Trophoblast cell (in vitro differentiated cells and primary cell): ENCODE measurements around the gene SUMF2.
"Not testable (repeated sequence)": the region's sequence is repeated elsewhere in the genome, so short reads cannot be mapped to it uniquely, and the experiment has no call there.

Experiments
- DNase-seq, 2 donors: peaks; one replicate each; pipeline ENCODE4 v3.0.0-alpha.2; 2016
- H2AFZ ChIP-seq: 2 replicates; pipeline ENCODE4 v1.6.1; 2013; ENCODE audit warnings: low read length, moderate library complexity, mild to moderate bottlenecking; ENCODE audit not compliant: insufficient read depth, poor library complexity
- H2AK5ac ChIP-seq: 2 replicates; pipeline ENCODE4 v1.6.1; 2013; ENCODE audit warnings: mild to moderate bottlenecking, low read length
- H2BK120ac ChIP-seq: 2 replicates; pipeline ENCODE4 v1.6.1; 2013; ENCODE audit warnings: low read length, mild to moderate bottlenecking, moderate library complexity; ENCODE audit not compliant: insufficient read depth, poor library complexity
- H2BK12ac ChIP-seq: 2 replicates; pipeline ENCODE4 v1.6.1; 2013; ENCODE audit warnings: mild to moderate bottlenecking, low read length, moderate library complexity
- H2BK5ac ChIP-seq: 2 replicates; pipeline ENCODE4 v1.6.1; 2013; ENCODE audit warnings: low read length, low read depth, moderate library complexity, mild to moderate bottlenecking; ENCODE audit not compliant: poor library complexity
- H3K14ac ChIP-seq: 2 replicates; pipeline ENCODE4 v1.6.1; 2013; ENCODE audit warnings: mild to moderate bottlenecking, low read length
- H3K18ac ChIP-seq: 2 replicates; pipeline ENCODE4 v1.6.1; 2013; ENCODE audit warnings: mild to moderate bottlenecking, low read length
- H3K23ac ChIP-seq: 2 replicates; pipeline ENCODE4 v1.6.1; 2013; ENCODE audit warnings: low read length
- H3K27ac ChIP-seq: 2 replicates; pipeline ENCODE4 v1.5.1; 2013; ENCODE audit warnings: low read depth, mild to moderate bottlenecking, inconsistent platforms, low read length, moderate library complexity
- H3K27me3 ChIP-seq: 2 replicates; pipeline ENCODE4 v1.6.1; 2013; ENCODE audit warnings: inconsistent platforms, mild to moderate bottlenecking, low read length, moderate library complexity; ENCODE audit not compliant: insufficient read depth
- H3K36me3 ChIP-seq, 2 experiments: 1 replicate in 1 of 2; 2 replicates in 1 of 2; pipeline ENCODE4 v1.6.1; 2013; ENCODE audit warnings: low read length in 2 of 2, mild to moderate bottlenecking in 2 of 2, moderate library complexity in 1 of 2; ENCODE audit not compliant: insufficient read depth in 2 of 2, control insufficient read depth in 1 of 2
- H3K4ac ChIP-seq: 2 replicates; pipeline ENCODE4 v1.6.1; 2013; ENCODE audit warnings: low read depth, mild to moderate bottlenecking, low read length, moderate library complexity
- H3K4me1 ChIP-seq, 2 experiments: 1 replicate in 1 of 2; 2 replicates in 1 of 2; pipeline ENCODE4 v1.6.1; 2013; ENCODE audit warnings: low read length in 2 of 2, mild to moderate bottlenecking in 2 of 2, moderate library complexity in 1 of 2; ENCODE audit not compliant: insufficient read depth in 2 of 2, control insufficient read depth in 1 of 2
- H3K4me2 ChIP-seq: 2 replicates; pipeline ENCODE4 v1.6.1; 2013; ENCODE audit warnings: inconsistent platforms, mild to moderate bottlenecking, low read length, moderate library complexity
- H3K4me3 ChIP-seq: 2 replicates; pipeline ENCODE4 v1.5.1; 2013; ENCODE audit warnings: mild to moderate bottlenecking, low read depth, low read length, inconsistent platforms
- H3K79me1 ChIP-seq: one replicate; pipeline ENCODE4 v1.6.1; 2013; ENCODE audit warnings: low read length
- H3K79me2 ChIP-seq: 2 replicates; pipeline ENCODE4 v1.6.1; 2013; ENCODE audit warnings: low read length, mild to moderate bottlenecking; ENCODE audit not compliant: control insufficient read depth, insufficient read depth, poor library complexity
- H3K9ac ChIP-seq: 2 replicates; pipeline ENCODE4 v1.6.1; 2013; ENCODE audit warnings: mild to moderate bottlenecking, low read length
- H3K9me3 ChIP-seq: 2 replicates; pipeline ENCODE4 v1.6.1; 2013; ENCODE audit warnings: low read depth, mild to moderate bottlenecking, control low read depth, inconsistent platforms, low read length; ENCODE audit not compliant: insufficient read depth
- H4K12ac ChIP-seq: 2 replicates; pipeline ENCODE4 v1.6.1; 2013; ENCODE audit warnings: low read depth, mild to moderate bottlenecking, low read length, moderate library complexity
- H4K8ac ChIP-seq: 2 replicates; pipeline ENCODE4 v1.6.1; 2013; ENCODE audit warnings: low read depth, mild to moderate bottlenecking, low read length, moderate library complexity
- H4K91ac ChIP-seq: one replicate; pipeline ENCODE4 v1.6.1; 2013; ENCODE audit warnings: low read depth, mild to moderate bottlenecking, low read length, moderate library complexity
- WGBS: extraction: QIAGEN DNeasy Blood & Tissue Kit; methylation state at CpG from one replicate; pipeline ENCODE4 v1.1.7; 2013; ENCODE audit warnings: missing lambda C conversion rate; ENCODE audit not compliant: insufficient read length, insufficient coverage; ENCODE audit errors: extremely low coverage; 5-methylcytosine and 5-hydroxymethylcytosine counted together

SUMF2 gene

GRCh38 chr7:56091591-56091990 is 27.5 kb downstream of the SUMF2 start:
- peaks cover 3% of the 10 kb centered on the region in 2 experiments for H3K36me3 ChIP-seq
- H3K27ac ChIP-seq, result no peak overlapping the region
- H3K27me3 ChIP-seq, result no peaks in the 10 kb centered on the region
- WGBS, result no CpG with 5 or more reads among the region's 3 CpGs
- H3K14ac ChIP-seq, result no peak overlapping the region
- H2BK5ac ChIP-seq, result no peak overlapping the region
- H3K79me1 ChIP-seq, result no peaks in the 10 kb centered on the region
- no peak overlapping the region for H2BK120ac ChIP-seq
- H3K4ac ChIP-seq, result no peak overlapping the region
- no peak overlapping the region for H4K8ac ChIP-seq
- H2AFZ ChIP-seq, result no peak overlapping the region
- H3K4me3 ChIP-seq, result no peak overlapping the region
- no peak overlapping the region for H3K9ac ChIP-seq
- H3K4me2 ChIP-seq, result no peak overlapping the region
- no peak overlapping the region for H4K91ac ChIP-seq
- no peaks in the 10 kb centered on the region for H3K9me3 ChIP-seq
- H3K18ac ChIP-seq, result no peak overlapping the region
- H3K79me2 ChIP-seq, result no peaks in the 10 kb centered on the region
- H2BK12ac ChIP-seq, result no peak overlapping the region
- no peak overlapping the region for H2AK5ac ChIP-seq
- DNase-seq, result no peak
- H3K4me1 ChIP-seq, result no peaks in the 10 kb centered on the region
- H3K23ac ChIP-seq, result no peak overlapping the region
- no peak overlapping the region for H4K12ac ChIP-seq

DNA sequence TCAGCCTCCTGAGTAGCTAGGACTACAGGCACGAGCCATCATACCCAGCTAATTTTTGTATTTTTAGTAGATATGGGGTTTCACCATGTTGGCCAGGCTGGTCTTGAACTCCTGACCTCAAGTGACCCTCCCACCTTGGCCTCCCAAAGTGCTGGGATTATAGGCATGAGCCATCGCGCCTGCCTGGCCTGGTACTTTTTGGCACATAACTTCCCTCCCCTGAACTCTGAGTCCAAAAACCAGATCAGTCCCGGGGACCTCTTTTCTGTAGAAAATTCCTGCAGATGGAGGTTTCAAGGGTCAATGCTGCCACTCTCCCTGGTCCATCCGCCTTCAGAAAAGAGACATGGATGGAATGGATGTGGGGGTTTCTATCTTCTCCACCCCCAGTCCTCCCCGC is 28.3 kb downstream of the SUMF2 start:
- H3K9me3 ChIP-seq, result not testable (repeated sequence)

DNA sequence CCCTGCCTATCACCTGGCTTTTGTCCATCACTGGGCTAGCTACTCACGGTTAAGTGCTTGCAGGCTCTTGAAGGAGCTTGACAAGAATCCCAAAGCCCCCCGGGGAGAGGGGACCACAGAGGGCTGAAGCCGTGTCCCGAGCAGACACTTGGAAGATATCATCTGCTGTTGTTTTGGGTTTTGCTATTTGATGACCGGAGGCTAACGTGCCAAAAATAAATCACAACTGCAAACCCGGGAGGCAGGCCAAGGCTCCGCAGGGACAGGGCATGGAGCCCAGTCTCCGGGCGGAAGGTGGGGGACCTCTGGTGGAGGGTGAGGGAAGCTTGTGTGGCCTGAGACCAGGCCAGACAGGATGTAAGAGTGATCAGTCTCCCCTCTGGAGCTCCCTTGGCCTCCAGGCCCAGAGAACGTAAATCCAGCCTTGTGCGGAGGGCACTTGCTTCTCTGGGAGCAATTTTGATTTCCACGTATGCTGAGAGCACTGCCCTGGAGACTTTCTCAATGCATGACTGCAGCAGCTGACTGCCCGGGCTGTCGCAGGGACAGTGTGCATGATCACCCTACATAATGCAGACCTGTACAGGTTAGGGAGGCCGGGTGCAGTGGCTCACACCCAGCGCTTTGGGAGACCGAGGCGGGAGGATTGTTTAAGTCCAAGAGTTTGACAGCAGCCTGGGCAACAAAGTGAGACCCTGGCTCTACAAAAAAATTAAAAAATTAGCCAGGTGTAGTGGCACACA is 28.9 kb downstream of the SUMF2 start, which contains the start of gene PHKG1:
PHKG1 (minus strand) TSS at position 164 of the 743 bp plus-strand sequence. CDS start 4,011 bp downstream, outside the sequence.
- WGBS, result no CpG with 5 or more reads among the region's 19 CpGs
- Histone ChIP-seq H3K79me1 (no peaks in the 10 kb centered on the region), H3K36me3 (no peaks in the 10 kb centered on the region), H2BK5ac (no peak within 1 kb of the TSS), H3K4me2 (no peak within 1 kb of the TSS), H3K4ac (no peak within 1 kb of the TSS), H3K79me2 (no peaks in the 10 kb centered on the region), H4K91ac (no peak within 1 kb of the TSS), H3K4me1 (no peaks in the 10 kb centered on the region), H3K18ac (no peak within 1 kb of the TSS), H3K23ac (no peak within 1 kb of the TSS), H2BK12ac (no peak within 1 kb of the TSS), H3K14ac (no peak within 1 kb of the TSS), H3K27ac (no peak within 1 kb of the TSS), H2AFZ (no peak within 1 kb of the TSS), H3K27me3 (no peaks in the 10 kb centered on the region), H3K4me3 (no peak within 1 kb of the TSS), H2BK120ac (no peak within 1 kb of the TSS), H4K8ac (no peak within 1 kb of the TSS), H4K12ac (no peak within 1 kb of the TSS), H3K9ac (no peak within 1 kb of the TSS), H2AK5ac (no peak within 1 kb of the TSS), H3K9me3 (no peaks in the 10 kb centered on the region)
- DNase-seq, result peak in 1 of 2 donors; percentile 17

More for the DNA sequence above, 28.3 kb downstream of the SUMF2 start:
- not testable (repeated sequence) for H3K4me3 ChIP-seq, H3K27me3 ChIP-seq, H4K8ac ChIP-seq, H3K4me2 ChIP-seq, H3K79me1 ChIP-seq, H3K23ac ChIP-seq, DNase-seq, H3K27ac ChIP-seq, H2BK5ac ChIP-seq, H3K9ac ChIP-seq, H3K4me1 ChIP-seq, H2AK5ac ChIP-seq, H3K14ac ChIP-seq, H2BK12ac ChIP-seq, H3K4ac ChIP-seq, H3K36me3 ChIP-seq, H4K12ac ChIP-seq, H3K18ac ChIP-seq, H2BK120ac ChIP-seq, H4K91ac ChIP-seq, H2AFZ ChIP-seq, H3K79me2 ChIP-seq
- WGBS, result no CpG with 5 or more reads among the region's 6 CpGs

DNA sequence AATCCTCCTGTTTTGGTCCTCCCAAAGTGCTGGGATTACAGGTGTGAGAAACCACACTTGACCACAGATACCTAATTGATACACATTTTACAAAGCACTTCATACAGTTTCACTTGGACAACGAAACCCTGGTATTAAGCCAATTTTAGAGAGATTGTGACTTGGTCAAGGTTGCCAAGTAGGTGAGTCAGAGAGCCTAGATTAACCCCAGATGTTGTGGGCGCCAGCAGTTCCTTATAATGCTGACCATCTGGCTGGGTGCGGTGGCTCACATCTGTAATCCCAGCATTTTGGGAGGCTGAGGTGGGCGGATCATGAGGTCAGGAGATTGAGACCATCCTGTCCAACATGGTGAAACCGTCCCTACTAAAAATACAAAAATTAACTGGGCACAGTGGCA is 33.6 kb downstream of the SUMF2 start:
- Histone ChIP-seq H2AFZ (no peak overlapping the region), H3K9me3 (no peaks in the 10 kb centered on the region), H3K27me3 (no peaks in the 10 kb centered on the region), H3K14ac (no peak overlapping the region), H3K9ac (no peak overlapping the region), H2BK120ac (no peak overlapping the region), H4K91ac (no peak overlapping the region), H3K18ac (no peak overlapping the region), H3K36me3 (peaks cover 2 to 10% of the 10 kb centered on the region in 2 experiments), H2BK5ac (no peak overlapping the region), H4K8ac (no peak overlapping the region), H3K4ac (no peak overlapping the region), H3K23ac (no peak overlapping the region), H4K12ac (no peak overlapping the region), H3K4me1 (no peaks in the 10 kb centered on the region), H3K79me2 (no peaks in the 10 kb centered on the region), H3K4me2 (no peak overlapping the region), H2AK5ac (no peak overlapping the region), H2BK12ac (no peak overlapping the region), H3K79me1 (no peaks in the 10 kb centered on the region), H3K27ac (no peak overlapping the region), H3K4me3 (no peak overlapping the region)
- DNase-seq, result peak in 1 of 2 donors; percentile 59
- WGBS, result no CpG with 5 or more reads among the region's 5 CpGs
